GM12801 (cell line): ENCODE results near the gene RAB30.

Experiments used
- TF ChIP-seq, protein P1 (sequence below): IDR thresholded peaks from one replicate; pipeline ENCODE4 v1.5.1; 2011; ENCODE audit warnings: control low read depth; ENCODE audit not compliant: insufficient read length; ENCODE audit errors: extremely low read depth

The RAB30 gene

GRCh38 chr11:83071567-83072349, at the start of gene RAB30:
Gene RAB30, minus strand, starts transcription at chr11:83071897. Its CDS starts 74,581 bp downstream, at chr11:82997316.
- TF ChIP-seq, protein P1, sequence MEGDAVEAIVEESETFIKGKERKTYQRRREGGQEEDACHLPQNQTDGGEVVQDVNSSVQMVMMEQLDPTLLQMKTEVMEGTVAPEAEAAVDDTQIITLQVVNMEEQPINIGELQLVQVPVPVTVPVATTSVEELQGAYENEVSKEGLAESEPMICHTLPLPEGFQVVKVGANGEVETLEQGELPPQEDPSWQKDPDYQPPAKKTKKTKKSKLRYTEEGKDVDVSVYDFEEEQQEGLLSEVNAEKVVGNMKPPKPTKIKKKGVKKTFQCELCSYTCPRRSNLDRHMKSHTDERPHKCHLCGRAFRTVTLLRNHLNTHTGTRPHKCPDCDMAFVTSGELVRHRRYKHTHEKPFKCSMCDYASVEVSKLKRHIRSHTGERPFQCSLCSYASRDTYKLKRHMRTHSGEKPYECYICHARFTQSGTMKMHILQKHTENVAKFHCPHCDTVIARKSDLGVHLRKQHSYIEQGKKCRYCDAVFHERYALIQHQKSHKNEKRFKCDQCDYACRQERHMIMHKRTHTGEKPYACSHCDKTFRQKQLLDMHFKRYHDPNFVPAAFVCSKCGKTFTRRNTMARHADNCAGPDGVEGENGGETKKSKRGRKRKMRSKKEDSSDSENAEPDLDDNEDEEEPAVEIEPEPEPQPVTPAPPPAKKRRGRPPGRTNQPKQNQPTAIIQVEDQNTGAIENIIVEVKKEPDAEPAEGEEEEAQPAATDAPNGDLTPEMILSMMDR = no peak

- TF ChIP-seq, protein P1 = no peak
Measured at GRCh38 chr11:83120327-83120726, 48.6 kb upstream of the RAB30 start.

DNA sequence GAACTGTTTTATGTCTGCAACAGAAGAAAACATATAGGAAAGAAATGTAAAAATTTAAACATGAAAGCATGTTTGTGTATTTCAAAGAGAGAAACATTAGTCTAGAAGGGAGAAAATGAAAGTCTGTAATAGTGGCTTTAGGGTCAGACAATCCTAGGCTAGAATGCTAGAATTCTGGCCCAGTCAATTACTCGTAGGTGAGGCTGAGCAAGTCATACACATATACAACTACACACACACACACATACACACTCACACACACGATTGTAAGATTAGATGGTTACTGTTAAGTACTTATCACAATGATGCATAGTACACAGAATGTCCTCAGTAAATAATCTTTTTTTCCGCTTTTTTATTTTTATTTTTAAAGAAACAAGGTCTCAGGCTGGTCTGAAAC, 47.5 kb upstream of the RAB30 start:
- TF ChIP-seq, protein P1 = no peak

DNA sequence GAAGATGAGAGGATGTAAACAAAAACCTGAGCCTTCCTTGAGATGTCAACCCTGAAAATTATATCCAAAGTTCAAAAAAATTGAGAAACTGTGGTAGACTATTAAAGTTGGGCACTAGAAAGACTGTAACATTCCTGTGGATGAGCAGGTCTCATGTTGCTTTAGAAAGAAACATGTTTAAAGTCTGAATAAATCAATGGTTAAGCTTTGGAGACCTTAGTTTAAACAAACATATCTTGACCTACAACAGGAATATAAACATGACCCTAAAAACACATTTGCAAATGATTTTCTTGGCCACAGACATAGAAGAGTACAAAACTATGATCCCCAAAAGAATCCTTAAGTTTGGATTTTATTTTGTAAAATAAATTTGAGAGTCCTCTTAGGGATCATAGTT, 47.1 kb upstream of the RAB30 start:
- TF ChIP-seq, protein P1 = no peak

DNA sequence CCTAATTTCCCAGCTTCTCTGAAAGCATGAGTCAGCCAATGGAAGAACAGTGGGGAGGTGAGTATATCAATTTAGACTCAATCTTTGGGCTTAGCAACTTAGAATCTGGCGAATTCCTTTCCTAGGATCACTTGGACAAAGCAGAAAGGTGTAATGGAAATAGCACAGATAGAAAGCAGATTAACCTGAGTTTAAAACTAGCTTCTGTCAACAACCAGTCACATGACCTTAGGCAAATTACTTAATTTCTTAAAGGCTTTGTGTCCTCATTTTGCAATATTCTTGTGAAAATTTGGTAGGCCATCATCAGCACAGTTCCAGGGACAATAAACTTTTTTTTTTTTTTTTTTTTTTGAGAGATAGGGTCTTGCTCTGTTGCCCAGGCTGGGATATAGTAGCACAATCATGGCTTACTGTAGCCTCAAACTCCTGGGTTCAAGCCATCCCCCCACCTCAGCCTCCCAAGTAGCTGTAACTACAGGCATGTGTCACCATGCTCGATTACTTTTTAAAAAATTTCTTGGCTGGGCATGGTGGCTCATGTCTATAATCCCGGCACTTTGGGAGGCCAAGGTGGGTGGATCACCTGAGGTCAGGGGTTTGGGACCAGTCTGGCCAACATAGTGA, 44.4 kb upstream of the RAB30 start:
- TF ChIP-seq, protein P1 = no peak

DNA sequence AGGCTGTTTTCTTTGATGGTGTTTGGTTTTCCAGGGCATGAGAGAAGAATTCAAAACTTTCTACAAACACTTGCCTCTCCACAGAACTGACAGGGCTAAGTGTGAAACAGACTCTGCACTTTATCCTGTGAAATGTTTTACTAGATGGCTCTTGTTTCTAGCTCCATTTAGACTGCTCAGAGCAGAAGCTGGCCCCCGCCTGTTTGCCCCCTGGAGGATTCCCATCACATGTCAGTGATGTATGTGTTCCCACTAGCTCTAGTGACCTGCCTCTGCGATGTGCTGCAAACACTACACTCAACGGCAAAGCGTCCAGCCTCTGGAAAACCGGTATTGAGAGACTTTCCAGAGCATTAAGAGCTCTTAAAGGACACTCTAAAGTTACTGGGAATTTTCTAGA, 43.9 kb upstream of the RAB30 start:
- TF ChIP-seq, protein P1 = no peak

DNA sequence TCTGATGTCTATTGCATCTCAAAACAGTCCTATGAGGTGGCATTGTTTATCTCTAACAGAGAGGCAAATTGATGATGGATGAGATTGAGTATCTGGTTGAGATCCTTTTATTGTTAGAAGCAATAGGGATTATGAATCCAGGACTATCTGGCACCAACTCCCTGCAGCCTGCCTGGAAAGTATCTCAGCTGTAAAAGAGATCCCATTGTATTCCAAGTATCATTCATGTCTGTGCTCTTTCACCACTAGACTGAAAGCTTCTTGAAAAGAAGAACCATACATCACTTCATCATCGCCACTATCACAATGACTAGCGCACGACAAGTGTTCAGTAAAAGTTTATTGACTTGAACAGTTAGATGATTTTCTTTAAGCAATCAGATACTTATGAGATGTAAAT, 43.3 kb upstream of the RAB30 start:
- TF ChIP-seq, protein P1 = no peak
